Measurements from ENCODE around the gene PDE11A.
A peak's percentile ranks its signal among the peaks of the same experiment; 100 is the strongest.

The PDE11A gene

DNA sequence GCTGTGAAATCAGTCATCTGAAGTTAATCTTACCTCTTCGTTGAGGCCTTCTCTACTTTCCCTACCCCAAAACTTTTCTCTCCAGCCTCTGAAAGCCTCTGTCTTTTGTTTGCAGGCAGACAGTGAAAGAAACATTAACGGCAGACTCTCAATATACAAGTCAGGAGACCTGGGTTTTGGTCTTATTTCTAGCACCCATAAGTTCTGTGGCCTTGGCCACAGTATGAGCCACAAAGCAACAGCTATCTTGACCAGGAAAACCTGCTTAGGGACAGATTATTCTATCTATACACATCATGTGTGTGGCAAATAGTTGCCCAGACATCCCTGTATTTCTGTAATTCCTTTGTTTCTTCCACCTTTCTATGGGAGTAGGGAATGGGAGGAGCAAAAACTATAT is 361.7 kb downstream of the PDE11A start:
- Histone ChIP-seq H3K9me3 (ENCODE audit: control insufficient read depth, low read length) (no peaks in the 10 kb centered on the region), H3K27me3 (ENCODE audit: control insufficient read depth, insufficient read depth, low read length) (no peaks in the 10 kb centered on the region), H3K79me2 (no peaks in the 10 kb centered on the region), H3K36me3 (ENCODE audit: control insufficient read depth, insufficient read depth, low read length) (peaks cover 3% of the 10 kb centered on the region), H3K27ac (no peak overlapping the region), H3K4me1 (peaks cover 13% of the 10 kb centered on the region), H3K4me2 (ENCODE audit: low read length) (no peak overlapping the region), H2AFZ (no peak overlapping the region), H3K9ac (no peak overlapping the region), H3K4me3 (ENCODE audit: low read depth, low read length) (no peak overlapping the region)
- TF ChIP-seq CTCF (IDR thresholded peaks at IDR 0.05), result no peak

DNA sequence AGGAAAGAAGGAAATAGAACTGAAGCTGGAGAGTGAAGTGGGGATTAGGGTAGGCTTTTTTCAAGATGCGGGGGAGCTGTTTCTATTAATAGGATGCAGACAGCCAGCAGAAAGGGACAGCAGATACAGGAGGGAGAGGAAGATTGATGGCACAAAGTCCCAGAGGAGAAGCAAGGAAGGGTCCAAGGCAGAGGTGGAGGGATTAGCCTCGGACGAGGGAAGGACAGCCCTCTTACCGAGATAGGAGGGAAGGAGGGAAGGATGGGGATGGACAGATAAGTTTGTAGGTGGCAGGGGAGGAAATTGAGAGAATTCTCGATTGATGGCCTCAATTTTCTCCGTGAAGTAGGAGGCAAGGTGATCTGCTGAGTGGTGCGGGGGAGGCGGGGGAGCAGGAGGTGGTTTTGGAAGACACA is 362.6 kb downstream of the PDE11A start:
- Histone ChIP-seq H3K4me1 (peaks cover 13% of the 10 kb centered on the region), H3K27ac (no peak overlapping the region), H3K4me2 (ENCODE audit: low read length) (no peak overlapping the region), H3K9ac (no peak overlapping the region), H3K4me3 (ENCODE audit: low read depth, low read length) (no peak overlapping the region), H3K79me2 (no peaks in the 10 kb centered on the region), H3K9me3 (ENCODE audit: control insufficient read depth, low read length) (no peaks in the 10 kb centered on the region), H2AFZ (no peak overlapping the region), H3K27me3 (ENCODE audit: control insufficient read depth, insufficient read depth, low read length) (no peaks in the 10 kb centered on the region), H3K36me3 (ENCODE audit: control insufficient read depth, insufficient read depth, low read length) (peaks cover 3% of the 10 kb centered on the region)
- TF ChIP-seq CTCF (IDR thresholded peaks at IDR 0.05), result no peak

DNA sequence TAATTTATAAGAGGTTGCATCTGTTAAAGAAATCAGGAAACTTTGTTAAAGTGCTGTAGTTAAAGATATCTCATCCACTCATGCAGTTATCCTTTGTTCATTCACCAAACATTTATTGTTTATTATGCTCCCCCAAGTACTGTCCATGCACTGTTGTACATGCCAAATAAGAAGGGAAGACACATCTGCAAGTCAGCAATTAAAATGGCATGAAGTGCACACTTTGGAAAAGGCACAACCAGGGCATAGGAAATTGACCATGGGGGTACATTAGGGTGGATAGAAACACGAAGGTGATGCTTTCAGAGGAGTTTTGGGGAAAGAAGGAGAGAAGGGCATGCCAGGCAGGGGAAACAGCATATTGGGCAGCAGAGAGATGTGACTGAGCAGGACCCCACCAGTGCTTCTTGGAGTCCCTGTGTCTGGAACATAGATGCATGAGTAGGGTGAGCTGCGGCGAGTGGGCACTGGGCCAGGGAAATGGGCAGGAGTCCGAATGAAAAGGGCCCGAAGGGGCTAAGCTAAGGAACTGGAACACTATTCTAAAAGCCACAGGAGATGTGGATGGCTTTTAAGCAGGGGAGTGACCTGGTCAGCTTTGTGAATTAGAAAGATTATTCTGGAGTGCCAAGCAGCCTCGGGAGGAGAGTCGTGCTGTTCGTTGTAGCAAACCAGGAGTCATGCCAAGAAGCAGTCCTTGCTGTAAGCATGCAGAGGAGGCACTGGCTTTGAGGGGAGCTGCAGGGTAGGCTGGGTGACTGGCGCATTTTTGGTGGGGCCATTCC is 363.7 kb downstream of the PDE11A start:
- H3K4me3 ChIP-seq (ENCODE audit: low read depth, low read length), result no peak overlapping the region
- H3K4me1 ChIP-seq, result peaks cover 13% of the 10 kb centered on the region

DNA sequence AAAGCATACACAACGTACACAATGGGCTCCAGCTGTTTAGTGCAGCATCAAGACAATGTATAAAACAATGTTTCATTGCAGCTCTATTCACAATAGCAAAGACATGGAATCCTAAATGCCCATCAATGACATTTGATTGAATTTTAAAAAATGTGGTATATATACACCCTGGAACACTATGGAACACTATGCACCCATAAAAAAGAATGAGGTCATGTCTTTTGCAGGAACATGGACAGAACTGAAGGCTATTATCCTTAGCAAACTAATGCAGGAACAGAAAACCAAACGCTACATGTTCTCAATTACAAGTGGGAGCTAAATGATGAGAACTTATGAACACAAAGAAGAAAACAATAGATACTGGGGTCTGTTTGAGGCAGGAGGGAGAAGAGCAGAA is 364.5 kb downstream of the PDE11A start:
- no peak overlapping the region for H3K4me3 ChIP-seq (ENCODE audit: low read depth, low read length)
- H3K4me2 ChIP-seq (ENCODE audit: low read length), result no peak overlapping the region

More for the DNA sequence above, 363.7 kb downstream of the PDE11A start:
- Histone ChIP-seq H3K79me2 (no peaks in the 10 kb centered on the region), H3K9ac (no peak overlapping the region), H3K9me3 (ENCODE audit: control insufficient read depth, low read length) (no peaks in the 10 kb centered on the region), H3K36me3 (ENCODE audit: control insufficient read depth, insufficient read depth, low read length) (peaks cover 3% of the 10 kb centered on the region), H3K27ac (peak overlapping the region; percentile 33), H3K4me2 (ENCODE audit: low read length) (no peak overlapping the region), H2AFZ (peak overlapping the region; percentile 49), H3K27me3 (ENCODE audit: control insufficient read depth, insufficient read depth, low read length) (no peaks in the 10 kb centered on the region)
- TF ChIP-seq CTCF (IDR thresholded peaks at IDR 0.05), result no peak

More for the DNA sequence above, 364.5 kb downstream of the PDE11A start:
- peaks cover 13% of the 10 kb centered on the region for H3K4me1 ChIP-seq
- H3K27me3 ChIP-seq (ENCODE audit: control insufficient read depth, insufficient read depth, low read length), result no peaks in the 10 kb centered on the region
- peaks cover 3% of the 10 kb centered on the region for H3K36me3 ChIP-seq (ENCODE audit: control insufficient read depth, insufficient read depth, low read length)
- no peak for TF ChIP-seq CTCF (IDR thresholded peaks at IDR 0.05)
- no peak overlapping the region for H3K9ac ChIP-seq
- no peaks in the 10 kb centered on the region for H3K79me2 ChIP-seq
- H3K9me3 ChIP-seq (ENCODE audit: control insufficient read depth, low read length), result no peaks in the 10 kb centered on the region
- H2AFZ ChIP-seq, result no peak overlapping the region
- no peak overlapping the region for H3K27ac ChIP-seq

All from parathyroid adenoma (tissue), 2 donors.